ENCODE data around the gene DPYD.

DNA sequence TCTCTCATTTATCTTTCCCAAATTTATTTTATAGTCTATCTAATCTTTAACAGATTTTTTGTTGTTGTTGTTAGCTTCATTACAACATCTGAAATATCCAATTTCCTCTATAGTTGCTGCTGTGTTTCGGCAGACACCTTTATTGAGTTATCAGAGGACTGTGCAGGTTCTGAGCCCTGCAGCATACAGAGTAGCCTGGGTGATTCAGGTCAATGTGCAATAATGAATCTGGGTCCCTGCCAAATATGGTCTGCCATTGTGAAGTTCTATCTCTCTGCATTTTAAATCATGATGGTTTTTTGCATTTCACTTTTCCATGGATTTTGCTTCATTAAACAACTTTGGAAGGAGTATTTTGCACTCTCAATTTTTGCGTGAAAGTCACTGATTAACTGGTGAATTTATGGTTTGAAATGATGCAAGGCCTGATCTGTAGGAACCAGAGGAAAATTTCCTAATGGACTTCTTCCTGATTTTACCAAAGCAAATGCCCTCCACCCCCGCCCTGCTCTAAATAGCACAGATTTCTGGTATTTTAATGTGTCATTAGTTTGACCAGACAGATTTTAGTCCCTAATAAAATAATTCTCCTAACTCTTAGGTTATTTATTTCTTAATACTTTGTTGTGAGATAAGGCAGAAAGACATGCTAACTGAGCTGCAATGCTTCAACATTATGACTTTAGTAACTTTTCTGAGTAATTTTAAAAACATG is 797.0 kb downstream of the DPYD start:
- TF ChIP-seq CTCF (conservative IDR thresholded peaks at IDR 0.05; ENCODE audit: low read depth, low read length) (no peak), EZH2 (IDR thresholded peaks at IDR 0.05; ENCODE audit: low read length, unreplicated experiment) (no peak), EZH2phosphoT487 (IDR thresholded peaks at IDR 0.05; ENCODE audit: borderline replicate concordance, low read length) (no peak)

All from PC-3 (cell line).